Measurements from ENCODE around the gene POLR3E.

POLR3E gene

DNA sequence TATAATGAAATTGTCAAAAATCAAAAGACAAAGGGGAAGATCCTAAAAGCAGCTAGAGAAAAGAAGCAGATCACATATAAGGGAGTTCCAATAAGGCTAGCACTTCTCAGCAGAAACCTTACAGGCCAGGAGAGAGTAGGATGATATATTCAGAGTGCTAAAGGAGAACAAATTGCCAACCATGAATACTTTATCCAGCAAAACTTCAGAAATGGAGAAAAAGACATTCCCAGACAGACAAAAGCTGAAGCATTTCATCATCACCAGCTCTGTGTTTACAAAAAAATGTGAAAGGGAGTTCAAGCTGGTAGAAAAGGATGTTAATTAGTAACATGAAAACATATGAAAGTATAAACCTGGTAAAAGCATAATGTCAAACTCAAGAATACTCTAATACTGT lies 39.8 kb downstream of the POLR3E start:
- DNase-seq (no peak), ATAC-seq (ENCODE audit: insufficient read depth, low read depth) (no peak)
- H2AFZ ChIP-seq (ENCODE audit: low read depth, low read length) = no peak overlapping the region
- no peaks in the 10 kb centered on the region for H3K79me2 ChIP-seq (ENCODE audit: insufficient read depth, low read length)
- no peaks in the 10 kb centered on the region for H3K27me3 ChIP-seq (ENCODE audit: insufficient read depth, low read length, poor library complexity)
- no peak overlapping the region for H3K4me2 ChIP-seq (ENCODE audit: insufficient read depth, low read length)
- H3K9me3 ChIP-seq (ENCODE audit: insufficient read depth, low read length, severe bottlenecking) = peaks cover 18% of the 10 kb centered on the region
- no peak overlapping the region for H3K9ac ChIP-seq (ENCODE audit: low read depth, low read length)
- H3K4me3 ChIP-seq (ENCODE audit: low read depth in 1 of 2, low read length in 2 of 2) = no peak overlapping the region
- H3K36me3 ChIP-seq (ENCODE audit: insufficient read depth, low read length) = peaks cover 48% of the 10 kb centered on the region
- H3K27ac ChIP-seq (ENCODE audit: low read length) = no peak overlapping the region
- H3K4me1 ChIP-seq (ENCODE audit: insufficient read depth, low read length) = no peaks in the 10 kb centered on the region
- TF ChIP-seq EZH2 (IDR thresholded peaks at IDR 0.05; ENCODE audit: borderline replicate concordance, low read depth, low read length, severe bottlenecking) = no peak
- TF ChIP-seq, protein P1, sequence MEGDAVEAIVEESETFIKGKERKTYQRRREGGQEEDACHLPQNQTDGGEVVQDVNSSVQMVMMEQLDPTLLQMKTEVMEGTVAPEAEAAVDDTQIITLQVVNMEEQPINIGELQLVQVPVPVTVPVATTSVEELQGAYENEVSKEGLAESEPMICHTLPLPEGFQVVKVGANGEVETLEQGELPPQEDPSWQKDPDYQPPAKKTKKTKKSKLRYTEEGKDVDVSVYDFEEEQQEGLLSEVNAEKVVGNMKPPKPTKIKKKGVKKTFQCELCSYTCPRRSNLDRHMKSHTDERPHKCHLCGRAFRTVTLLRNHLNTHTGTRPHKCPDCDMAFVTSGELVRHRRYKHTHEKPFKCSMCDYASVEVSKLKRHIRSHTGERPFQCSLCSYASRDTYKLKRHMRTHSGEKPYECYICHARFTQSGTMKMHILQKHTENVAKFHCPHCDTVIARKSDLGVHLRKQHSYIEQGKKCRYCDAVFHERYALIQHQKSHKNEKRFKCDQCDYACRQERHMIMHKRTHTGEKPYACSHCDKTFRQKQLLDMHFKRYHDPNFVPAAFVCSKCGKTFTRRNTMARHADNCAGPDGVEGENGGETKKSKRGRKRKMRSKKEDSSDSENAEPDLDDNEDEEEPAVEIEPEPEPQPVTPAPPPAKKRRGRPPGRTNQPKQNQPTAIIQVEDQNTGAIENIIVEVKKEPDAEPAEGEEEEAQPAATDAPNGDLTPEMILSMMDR (IDR thresholded peaks at IDR 0.05; ENCODE audit: borderline replicate concordance, extremely low read depth, low read length, poor library complexity, severe bottlenecking) = no peak
- no peaks in the 10 kb centered on the region for H4K20me1 ChIP-seq (ENCODE audit: insufficient read depth, low read length)

GRCh38 chr16:22337849-22338635 lies 40.8 kb downstream of the POLR3E start:
- H3K36me3 ChIP-seq (ENCODE audit: insufficient read depth, low read length) = peaks cover 43% of the 10 kb centered on the region
- H3K9ac ChIP-seq (ENCODE audit: low read depth, low read length) = no peak overlapping the region
- H3K79me2 ChIP-seq (ENCODE audit: insufficient read depth, low read length) = no peaks in the 10 kb centered on the region
- H3K27ac ChIP-seq (ENCODE audit: low read length) = no peak overlapping the region
- DNase-seq = no peak
- H3K4me3 ChIP-seq (ENCODE audit: low read depth in 1 of 2, low read length in 2 of 2) = no peak overlapping the region
- H3K4me2 ChIP-seq (ENCODE audit: insufficient read depth, low read length) = no peak overlapping the region
- ATAC-seq (ENCODE audit: insufficient read depth, low read depth) = no peak
- H2AFZ ChIP-seq (ENCODE audit: low read depth, low read length) = no peak overlapping the region
- H3K4me1 ChIP-seq (ENCODE audit: insufficient read depth, low read length) = no peaks in the 10 kb centered on the region
- H4K20me1 ChIP-seq (ENCODE audit: insufficient read depth, low read length) = no peaks in the 10 kb centered on the region
- peaks cover 18% of the 10 kb centered on the region for H3K9me3 ChIP-seq (ENCODE audit: insufficient read depth, low read length, severe bottlenecking)
- TF ChIP-seq, protein P1 (IDR thresholded peaks at IDR 0.05; ENCODE audit: borderline replicate concordance, extremely low read depth, low read length, poor library complexity, severe bottlenecking) = no peak
- TF ChIP-seq EZH2 (IDR thresholded peaks at IDR 0.05; ENCODE audit: borderline replicate concordance, low read depth, low read length, severe bottlenecking) = no peak
- no peaks in the 10 kb centered on the region for H3K27me3 ChIP-seq (ENCODE audit: insufficient read depth, low read length, poor library complexity)

- Histone ChIP-seq H3K9me3 (ENCODE audit: insufficient read depth, low read length, severe bottlenecking) (peaks cover 12% of the 10 kb centered on the region), H3K79me2 (ENCODE audit: insufficient read depth, low read length) (no peaks in the 10 kb centered on the region), H3K27ac (ENCODE audit: low read length) (no peak overlapping the region), H4K20me1 (ENCODE audit: insufficient read depth, low read length) (no peaks in the 10 kb centered on the region), H3K27me3 (ENCODE audit: insufficient read depth, low read length, poor library complexity) (no peaks in the 10 kb centered on the region), H3K9ac (ENCODE audit: low read depth, low read length) (no peak overlapping the region), H3K36me3 (ENCODE audit: insufficient read depth, low read length) (peaks cover 21% of the 10 kb centered on the region), H2AFZ (ENCODE audit: low read depth, low read length) (no peak overlapping the region), H3K4me3 (ENCODE audit: low read depth in 1 of 2, low read length in 2 of 2) (no peak overlapping the region), H3K4me1 (ENCODE audit: insufficient read depth, low read length) (no peaks in the 10 kb centered on the region), H3K4me2 (ENCODE audit: insufficient read depth, low read length) (no peak overlapping the region)
- TF ChIP-seq EZH2 (IDR thresholded peaks at IDR 0.05; ENCODE audit: borderline replicate concordance, low read depth, low read length, severe bottlenecking) = no peak
- TF ChIP-seq, protein P1 (IDR thresholded peaks at IDR 0.05; ENCODE audit: borderline replicate concordance, extremely low read depth, low read length, poor library complexity, severe bottlenecking) = no peak
- DNase-seq (no peak), ATAC-seq (ENCODE audit: insufficient read depth, low read depth) (no peak)
Measured at GRCh38 chr16:22340945-22341344, 43.7 kb downstream of the POLR3E start.

Data from DND-41 (cell line).